Panc1 (cell line): ENCODE results near the gene TARBP1. TPM values are rescaled to one million over a fixed set of nuclear protein-coding genes. Genes with fewer than 3 reads are reported as not detected.

Experiments
- ATAC-seq: fragments of 200-7000 bp; cut with Tn5 transposase; 2 replicates; pipeline ENCODE4 v1.9.1; 2020; ENCODE audit warnings: mild to moderate bottlenecking, moderate library complexity
- BruUV-seq: library from RNA; stranded (reverse); fragments of 400-500 nt; replicated peaks from 2 replicates; lab custom pipeline; 2021; lab: Mats Ljungman, UMichigan
- CTCF ChIA-PET: fragments of 300-600 bp; sonication (Branson Sonifier 250); formaldehyde crosslinking; loops from one replicate; lab custom pipeline; 2022; ENCODE audit warnings: antibody characterized with exemption; lab: Charles Lee
- POLR2A ChIA-PET: fragments of 300-600 bp; sonication (Branson Sonifier 250); formaldehyde crosslinking; loops from one replicate; lab custom pipeline; 2022; ENCODE audit warnings: antibody characterized with exemption; lab: Charles Lee
- DNase-seq: peaks from one replicate; pipeline ENCODE4 v3.0.0-alpha.2; 2010; ENCODE audit warnings: low read depth, low spot score
- H3K27ac ChIP-seq: 2 replicates; pipeline ENCODE4 v1.5.1; 2011; ENCODE audit warnings: mild to moderate bottlenecking, low read length, inconsistent platforms
- H3K27me3 ChIP-seq: fragments of 200-500 bp; sonication (Bioruptor generic); 2 replicates; pipeline ENCODE4 v1.6.0; 2014; ENCODE audit warnings: low read length, inconsistent platforms; ENCODE audit not compliant: control insufficient read depth, insufficient read depth
- H3K36me3 ChIP-seq: fragments of 200-500 bp; sonication (Bioruptor generic); 2 replicates; pipeline ENCODE4 v1.5.1; 2014; ENCODE audit warnings: inconsistent platforms, mild to moderate bottlenecking, low read length, moderate library complexity; ENCODE audit not compliant: control insufficient read depth, insufficient read depth
- H3K4me1 ChIP-seq: 2 replicates; pipeline ENCODE4 v1.5.1; 2011; ENCODE audit warnings: inconsistent platforms, mild to moderate bottlenecking, low read length, moderate library complexity; ENCODE audit not compliant: control insufficient read depth, insufficient read depth
- H3K4me3 ChIP-seq, 2 experiments: 2 replicates each; pipeline ENCODE4 v1.5.1; 2011 to 2012; ENCODE audit warnings: low read depth in 2 of 2, low read length in 2 of 2, mild to moderate bottlenecking in 2 of 2, inconsistent platforms in 1 of 2, moderate library complexity in 1 of 2
- H3K9me3 ChIP-seq: fragments of 200-500 bp; sonication (Bioruptor generic); 2 replicates; pipeline ENCODE4 v1.5.1; 2014; ENCODE audit warnings: low read depth, mild to moderate bottlenecking, inconsistent platforms, low read length, moderate library complexity; ENCODE audit not compliant: control insufficient read depth, insufficient read depth
- CTCF ChIP-seq: fragments of 450-650 bp; IDR thresholded peaks from 2 replicates; pipeline ENCODE4 v1.5.1; 2017; ENCODE audit warnings: mild to moderate bottlenecking
- POLR2AphosphoS5 ChIP-seq: IDR thresholded peaks from 2 replicates; pipeline ENCODE4 v1.6.1; 2012; ENCODE audit warnings: mild to moderate bottlenecking, low read depth, low read length, moderate library complexity
- REST ChIP-seq, 2 experiments: IDR thresholded peaks; 2 replicates each; pipeline ENCODE4 v1.6.1; 2011 to 2012; ENCODE audit warnings: low read depth in 2 of 2, control low read depth in 1 of 2, low read length in 1 of 2, mild to moderate bottlenecking in 1 of 2, moderate library complexity in 1 of 2; ENCODE audit not compliant: insufficient read depth in 1 of 2
- SIN3A ChIP-seq: IDR thresholded peaks from 2 replicates; pipeline ENCODE4 v1.6.1; 2012; ENCODE audit warnings: low read depth, mild to moderate bottlenecking, low read length, moderate library complexity, borderline replicate concordance; ENCODE audit not compliant: insufficient read depth
- TCF7L2 ChIP-seq: IDR thresholded peaks from 2 replicates; pipeline ENCODE4 v1.6.1; 2011; ENCODE audit warnings: mild to moderate bottlenecking, low read depth, low read length, inconsistent platforms
- in situ Hi-C: cut with HindIII; loops from 2 replicates; pipeline ENCODE4 v1.10.0; 2016; ENCODE audit warnings: low sequenced_read_pairs, low pct_unique_long_range_greater_than_20kb
- intact Hi-C: fragments of 100-400 bp; cut with micrococcal nuclease; formaldehyde crosslinking; loops from one replicate; pipeline ENCODE4 v1.10.0; 2022; ENCODE audit not compliant: unreplicated experiment
- total RNA-seq: library from RNA; stranded (reverse); gene quantifications from one replicate; pipeline ENCODE4 v1.2.1, GENCODE V29; 2021; ENCODE audit not compliant: unreplicated experiment

TARBP1 gene
- total RNA-seq, 1 experiment from 2014 or later = 45.0 TPM

GRCh38 chr1:234494049-234494448 lies 15.1 kb upstream of the TARBP1 start:
- CTCF ChIA-PET = no interaction called here
- intact Hi-C loops (loop anchor here (10.0 kb wide), 1 partner anchor 231 kb away; no protein-coding TSS in a partner anchor), in situ Hi-C loops (no loop called here)
- Histone ChIP-seq H3K27me3 (no peaks in the 10 kb centered on the region), H3K9me3 (no peaks in the 10 kb centered on the region), H3K36me3 (no peaks in the 10 kb centered on the region), H3K4me3 (no peak overlapping the region), H3K4me1 (peaks cover 28% of the 10 kb centered on the region), H3K27ac (peak overlapping the region; percentile 81; the same call in 1 of the 2 replicates)
- ATAC-seq = no peak
- no TSS peak for BruUV-seq
- TF ChIP-seq REST (IDR thresholded peaks at IDR 0.05; ENCODE audit: insufficient read depth in 1 of 2, low read depth in 2 of 2, low read length in 1 of 2) = no peak
- TF ChIP-seq TCF7L2 = no peak
- TF ChIP-seq POLR2AphosphoS5 = no peak
- TF ChIP-seq SIN3A = no peak
- no peak for TF ChIP-seq CTCF
- POLR2A ChIA-PET = no interaction called here
- no peak for DNase-seq

- TF ChIP-seq CTCF = no peak
- POLR2A ChIA-PET = interaction anchor here (0.5 to 0.6 kb wide), 2 partner anchors 54 to 108 kb away, joined by 4 to 8 read pairs; no protein-coding TSS in a partner anchor
- intact Hi-C loops = loop anchor here (10.0 kb wide), 1 partner anchor 234 kb away; no protein-coding TSS in a partner anchor
These were observed 12.0 kb upstream of the TARBP1 start for GRCh38 chr1:234490793-234491479.

More at GRCh38 chr1:234490793-234491479, 12.0 kb upstream of the TARBP1 start:
- Histone ChIP-seq H3K36me3 (no peaks in the 10 kb centered on the region), H3K9me3 (no peaks in the 10 kb centered on the region), H3K27ac (peak overlapping the region; percentile 67), H3K27me3 (no peaks in the 10 kb centered on the region), H3K4me3 (no peak overlapping the region), H3K4me1 (peaks cover 24% of the 10 kb centered on the region)
- DNase-seq (no peak), ATAC-seq (no peak)
- in situ Hi-C loops = no loop called here
- BruUV-seq = no TSS peak
- CTCF ChIA-PET = interaction anchor here (0.6 kb wide), 2 partner anchors 481 to 613 kb away, joined by 3 read pairs; no protein-coding TSS in a partner anchor
